ENCODE measurements around the gene MALRD1.

Gene MALRD1

GRCh38 chr10:19483421-19483820 lies 434.8 kb downstream of the MALRD1 start:
- TF ChIP-seq CTCF (IDR thresholded peaks at IDR 0.05; ENCODE audit: extremely low read depth, missing control alignments), result no peak

GRCh38 chr10:19488592-19489280 lies 440.1 kb downstream of the MALRD1 start:
- no peak for DNase-seq (ENCODE audit: low spot score)
- TF ChIP-seq CTCF (IDR thresholded peaks at IDR 0.05; ENCODE audit: extremely low read depth, missing control alignments), result no peak

More at GRCh38 chr10:19483421-19483820, 434.8 kb downstream of the MALRD1 start:
- DNase-seq (ENCODE audit: low spot score), result no peak

GRCh38 chr10:19491166-19491565 lies 442.6 kb downstream of the MALRD1 start:
- TF ChIP-seq CTCF (IDR thresholded peaks at IDR 0.05; ENCODE audit: extremely low read depth, missing control alignments), result no peak

GRCh38 chr10:19493917-19494316 lies 445.3 kb downstream of the MALRD1 start:
- no peak for DNase-seq (ENCODE audit: low spot score)
- no peak for TF ChIP-seq CTCF (IDR thresholded peaks at IDR 0.05; ENCODE audit: extremely low read depth, missing control alignments)

More at GRCh38 chr10:19491166-19491565, 442.6 kb downstream of the MALRD1 start:
- no peak for DNase-seq (ENCODE audit: low spot score)

- no peak for DNase-seq (ENCODE audit: low spot score)
- TF ChIP-seq CTCF (IDR thresholded peaks at IDR 0.05; ENCODE audit: extremely low read depth, missing control alignments), result no peak
These were observed 448.4 kb downstream of the MALRD1 start for GRCh38 chr10:19497026-19497425.

- no peak for TF ChIP-seq CTCF (IDR thresholded peaks at IDR 0.05; ENCODE audit: extremely low read depth, missing control alignments)
- DNase-seq (ENCODE audit: low spot score), result no peak
These were observed 450.0 kb downstream of the MALRD1 start for GRCh38 chr10:19498393-19499290.

GRCh38 chr10:19499291-19499770 lies 450.7 kb downstream of the MALRD1 start:
- no peak for TF ChIP-seq CTCF (IDR thresholded peaks at IDR 0.05; ENCODE audit: extremely low read depth, missing control alignments)
- DNase-seq (ENCODE audit: low spot score), result no peak
